Peyer's patch (tissue), 4 donors: ENCODE data around the gene MAP7D2. TPM values are rescaled to one million over a fixed set of nuclear protein-coding genes. Genes with fewer than 3 reads are reported as not detected.
A peak's percentile ranks its signal among the peaks of the same experiment; 100 is the strongest.

Source experiments
- DNase-seq, 3 donors: peaks; one replicate each; pipeline ENCODE4 v3.0.0-alpha.2; 2017 to 2019
- H3K27ac ChIP-seq, 4 donors: fragments of 200-600 bp; sonication (generic); one replicate each; pipeline ENCODE4 v1.5.1; 2016 to 2019
- H3K27me3 ChIP-seq, 2 donors: fragments of 200-600 bp; sonication (generic); one replicate each; pipeline ENCODE4 v1.5.1; 2019
- H3K36me3 ChIP-seq, 3 donors: fragments of 200-600 bp; sonication (generic); one replicate each; pipeline ENCODE4 v1.5.1; 2016 to 2019
- H3K4me1 ChIP-seq, 4 donors: fragments of 200-600 bp; sonication (generic); one replicate each; pipeline ENCODE4 v1.5.1; 2016 to 2019
- H3K4me3 ChIP-seq, 4 donors: fragments of 200-600 bp; sonication (generic); 1 replicate in 3 of 4; 2 replicates in 1 of 4; pipeline ENCODE4 v1.5.1; 2016 to 2019; ENCODE audit warnings: mild to moderate bottlenecking in 1 of 4
- H3K9me3 ChIP-seq, 4 donors: fragments of 200-600 bp; sonication (generic); one replicate each; pipeline ENCODE4 v1.5.1; 2016 to 2019; ENCODE audit warnings: mild to moderate bottlenecking in 1 of 4
- CTCF ChIP-seq, 6 experiments: fragments of 450-650 bp in 4 of 6; fragments of 200-600 bp in 2 of 6; sonication (generic) in 1 of 6; IDR thresholded peaks; one replicate each; pipeline ENCODE4 v1.5.1; 2017 to 2019; ENCODE audit warnings: antibody characterized with exemption in 6 of 6, mild to moderate bottlenecking in 3 of 6, moderate library complexity in 1 of 6
- POLR2A ChIP-seq, 2 donors: fragments of 450-650 bp; IDR thresholded peaks; one replicate each; pipeline ENCODE4 v1.5.1; 2017; ENCODE audit warnings: antibody characterized with exemption in 2 of 2, mild to moderate bottlenecking in 2 of 2, moderate library complexity in 2 of 2
- total RNA-seq, 4 donors: library from RNA; depleted of rRNA; stranded (reverse); fragments of >200 nt; gene quantifications; one replicate each; pipeline ENCODE4 v1.1.0, GENCODE V29; 2016

The MAP7D2 gene
- total RNA-seq, 4 donors from 2014 or later = 1.3 to 5.3 (median 2.9) TPM

- H3K4me1 ChIP-seq = peaks cover 0 to 5% (median 1%) of the 10 kb centered on the region in 4 donors
- no peaks in the 10 kb centered on the region for H3K36me3 ChIP-seq
- H3K4me3 ChIP-seq = no peak overlapping the region
- no peaks in the 10 kb centered on the region for H3K27me3 ChIP-seq
- H3K9me3 ChIP-seq = no peaks in the 10 kb centered on the region
- H3K27ac ChIP-seq = no peak overlapping the region
- TF ChIP-seq POLR2A (IDR thresholded peaks at IDR 0.05) = no peak
- no peak for TF ChIP-seq CTCF (IDR thresholded peaks at IDR 0.05)
- no peak for DNase-seq
These were observed 27.8 kb upstream of the MAP7D2 start for GRCh38 chrX:20144491-20144890.

GRCh38 chrX:20143561-20143960 is 26.9 kb upstream of the MAP7D2 start:
- peak overlapping the region in 1 of 4 donors; percentile 88 for H3K27ac ChIP-seq
- H3K4me1 ChIP-seq = peaks cover 0 to 13% (median 1%) of the 10 kb centered on the region in 4 donors
- no peaks in the 10 kb centered on the region for H3K9me3 ChIP-seq
- H3K4me3 ChIP-seq = no peak overlapping the region
- TF ChIP-seq CTCF (IDR thresholded peaks at IDR 0.05) = no peak
- TF ChIP-seq POLR2A (IDR thresholded peaks at IDR 0.05) = no peak
- no peaks in the 10 kb centered on the region for H3K36me3 ChIP-seq
- no peak for DNase-seq
- H3K27me3 ChIP-seq = no peaks in the 10 kb centered on the region

- no peak overlapping the region for H3K4me3 ChIP-seq
- no peak for DNase-seq
- H3K36me3 ChIP-seq = no peaks in the 10 kb centered on the region
- H3K4me1 ChIP-seq = peaks cover 0 to 13% (median 1%) of the 10 kb centered on the region in 4 donors
- H3K27me3 ChIP-seq = no peaks in the 10 kb centered on the region
- no peaks in the 10 kb centered on the region for H3K9me3 ChIP-seq
- TF ChIP-seq CTCF (IDR thresholded peaks at IDR 0.05) = no peak
- TF ChIP-seq POLR2A (IDR thresholded peaks at IDR 0.05) = no peak
- peak overlapping the region in 1 of 4 donors; percentile 88 for H3K27ac ChIP-seq
These were observed 26.4 kb upstream of the MAP7D2 start for GRCh38 chrX:20143111-20143510.

GRCh38 chrX:20141281-20142220 is 24.8 kb upstream of the MAP7D2 start, which contains the start of gene EIF1AX:
Gene EIF1AX (minus strand): TSS chrX:20141838. CDS start chrX:20141640, 198 bp downstream.
- H3K36me3 ChIP-seq = no peaks in the 10 kb centered on the region
- no peak for TF ChIP-seq CTCF (IDR thresholded peaks at IDR 0.05)
- peak; percentile 80 to 91 for TF ChIP-seq POLR2A (IDR thresholded peaks at IDR 0.05)
- DNase-seq = peak; percentile 95 to 100 (median 98)
- H3K4me3 ChIP-seq = peak within 1 kb of the TSS; percentile 70 to 88 (median 76)
- no peaks in the 10 kb centered on the region for H3K27me3 ChIP-seq
- H3K27ac ChIP-seq = peak within 1 kb of the TSS; percentile 75 to 88 (median 85)
- H3K4me1 ChIP-seq = peaks cover 0 to 13% (median 1%) of the 10 kb centered on the region in 4 donors
- no peaks in the 10 kb centered on the region for H3K9me3 ChIP-seq

- no peaks in the 10 kb centered on the region for H3K27me3 ChIP-seq
- H3K27ac ChIP-seq = peak overlapping the region in 1 of 4 donors; percentile 88
- H3K4me1 ChIP-seq = peaks cover 0 to 13% (median 1%) of the 10 kb centered on the region in 4 donors
- H3K4me3 ChIP-seq = peak overlapping the region; percentile 70 to 88 (median 76)
- TF ChIP-seq POLR2A (IDR thresholded peaks at IDR 0.05) (no peak), CTCF (IDR thresholded peaks at IDR 0.05) (no peak)
- no peaks in the 10 kb centered on the region for H3K36me3 ChIP-seq
- DNase-seq = no peak
- H3K9me3 ChIP-seq = no peaks in the 10 kb centered on the region
These were observed 23.7 kb upstream of the MAP7D2 start for GRCh38 chrX:20140420-20140819.
